Fibroblast of lung (primary cell): ENCODE measurements around the gene N4BP2.

Experiments used
- CTCF ChIP-seq, 2 donors: IDR thresholded peaks in 1 of 2; conservative IDR thresholded peaks in 1 of 2; 1 replicate in 1 of 2; 2 replicates in 1 of 2; pipeline ENCODE4 v1.5.1; 2011 to 2012; ENCODE audit warnings: low read length in 2 of 2, control low read depth in 1 of 2, inconsistent platforms in 1 of 2, low read depth in 1 of 2, mild to moderate bottlenecking in 1 of 2
- EZH2 ChIP-seq: IDR thresholded peaks from 2 replicates; pipeline ENCODE4 v1.5.1; 2012; ENCODE audit warnings: low read length, control low read depth, mild to moderate bottlenecking; ENCODE audit errors: missing control alignments

DNA sequence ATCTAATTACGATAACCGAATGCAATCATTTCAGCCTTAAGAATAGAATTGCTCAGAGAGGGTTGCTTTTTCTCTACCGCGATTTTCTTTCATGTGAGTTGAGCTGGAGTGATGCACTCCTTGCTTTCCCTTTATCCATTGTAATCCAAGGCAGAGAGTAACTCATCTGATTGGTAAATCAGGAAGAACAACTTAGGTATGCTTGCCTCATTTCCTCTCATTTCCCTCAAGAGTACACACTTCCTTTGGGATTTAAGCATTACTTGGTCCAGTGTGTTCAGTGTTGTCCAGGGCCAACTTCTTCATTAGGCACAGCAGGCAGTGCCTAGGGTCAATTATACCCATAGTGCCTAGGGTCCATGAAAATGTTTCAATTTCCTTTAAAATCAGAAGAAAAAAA lies 15.7 kb upstream of the N4BP2 start:
- TF ChIP-seq CTCF (conservative IDR thresholded peaks at IDR 0.05 in 1 of 2, IDR thresholded peaks at IDR 0.05 in 1 of 2; ENCODE audit: low read depth in 1 of 2, low read length in 2 of 2) (no peak), EZH2 (no peak)
